GM19239 (cell line): ENCODE results near the gene SYT8.
A peak's percentile ranks its signal among the peaks of the same experiment; 100 is the strongest.
"Not testable (repeated sequence)": the region's sequence is repeated elsewhere in the genome, so short reads cannot be mapped to it uniquely, and the experiment has no call there.

Experiments used
- DNase-seq: peaks from one replicate; pipeline ENCODE4 v3.0.0; 2011; ENCODE audit warnings: low spot score; ENCODE audit not compliant: insufficient read length
- FAIRE-seq: peaks from 2 replicates; lab custom pipeline; 2011; peaks lifted over from hg19 to GRCh38; lab: Jason Lieb, UNC

SYT8 gene

GRCh38 chr11:1879941-1880720 is 45.3 kb downstream of the SYT8 start:
- DNase-seq: no peak
- FAIRE-seq: no peak

- no peak for DNase-seq
- FAIRE-seq: no peak
Measured at GRCh38 chr11:1880746-1881441, 46.1 kb downstream of the SYT8 start.

- FAIRE-seq (no peak), DNase-seq (no peak)
Measured at GRCh38 chr11:1881442-1882264, 46.9 kb downstream of the SYT8 start.

- peak; percentile 95 for DNase-seq
- FAIRE-seq: peak; percentile 11
Measured at GRCh38 chr11:1882265-1883238, 47.8 kb downstream of the SYT8 start.

- FAIRE-seq: no peak
- DNase-seq: no peak
Measured at GRCh38 chr11:1883346-1884302, 48.8 kb downstream of the SYT8 start.

- DNase-seq: no peak
- FAIRE-seq: no peak
Measured at GRCh38 chr11:1884303-1884700, 49.5 kb downstream of the SYT8 start.

GRCh38 chr11:1886551-1886950 is 51.8 kb downstream of the SYT8 start:
- FAIRE-seq, DNase-seq: not testable (repeated sequence)
